Choroid plexus epithelial cell (primary cell): Measurements from ENCODE around the gene BZW2.
A peak's percentile ranks its signal among the peaks of the same experiment; 100 is the strongest.
"Not testable (repeated sequence)": the region's sequence is repeated elsewhere in the genome, so short reads cannot be mapped to it uniquely, and the experiment has no call there.

Experiments
- DNase-seq: peaks from one replicate; pipeline ENCODE4 v3.0.0-alpha.2; 2010; ENCODE audit warnings: low read depth
- H3K4me3 ChIP-seq: 2 replicates; pipeline ENCODE4 v1.5.1; 2011; ENCODE audit warnings: low read depth, mild to moderate bottlenecking, control low read depth, low read length, moderate library complexity
- CTCF ChIP-seq: conservative IDR thresholded peaks from 2 replicates; pipeline ENCODE4 v1.5.1; 2011; ENCODE audit warnings: low read depth, mild to moderate bottlenecking, control low read depth, inconsistent platforms, low read length, moderate library complexity

Gene BZW2

GRCh38 chr7:16669581-16669980 lies 23.6 kb downstream of the BZW2 start:
- H3K4me3 ChIP-seq: no peak overlapping the region
- no peak for TF ChIP-seq CTCF

GRCh38 chr7:16670021-16670420 lies 24.0 kb downstream of the BZW2 start:
- peak; percentile 72 for DNase-seq
- no peak overlapping the region for H3K4me3 ChIP-seq
- no peak for TF ChIP-seq CTCF

More at GRCh38 chr7:16669581-16669980, 23.6 kb downstream of the BZW2 start:
- peak; percentile 44 for DNase-seq

- H3K4me3 ChIP-seq: no peak overlapping the region
- no peak for TF ChIP-seq CTCF
- DNase-seq: no peak
Measured at GRCh38 chr7:16670731-16671344, 24.9 kb downstream of the BZW2 start.

GRCh38 chr7:16671811-16672210 lies 25.8 kb downstream of the BZW2 start:
- TF ChIP-seq CTCF: no peak
- no peak overlapping the region for H3K4me3 ChIP-seq
- DNase-seq: no peak

- DNase-seq: no peak
- TF ChIP-seq CTCF: no peak
- H3K4me3 ChIP-seq: no peak overlapping the region
Measured at GRCh38 chr7:16675277-16675676, 29.3 kb downstream of the BZW2 start.

GRCh38 chr7:16677978-16678494 lies 32.1 kb downstream of the BZW2 start:
- no peak overlapping the region for H3K4me3 ChIP-seq
- no peak for TF ChIP-seq CTCF

GRCh38 chr7:16678645-16679566 lies 32.9 kb downstream of the BZW2 start:
- DNase-seq, H3K4me3 ChIP-seq: not testable (repeated sequence)

More at GRCh38 chr7:16677978-16678494, 32.1 kb downstream of the BZW2 start:
- no peak for DNase-seq
